Measurements from ENCODE around the gene APBB2. TPM values are rescaled to one million over a fixed set of nuclear protein-coding genes. Genes with fewer than 3 reads are reported as not detected.

APBB2 gene
- total and polyA plus RNA-seq, 10 of the 15 experiments (the other 5 are each of a cell fraction or from before 2014, with no cell fraction given): 2.7 to 24.6 (median 19.0) TPM

DNA sequence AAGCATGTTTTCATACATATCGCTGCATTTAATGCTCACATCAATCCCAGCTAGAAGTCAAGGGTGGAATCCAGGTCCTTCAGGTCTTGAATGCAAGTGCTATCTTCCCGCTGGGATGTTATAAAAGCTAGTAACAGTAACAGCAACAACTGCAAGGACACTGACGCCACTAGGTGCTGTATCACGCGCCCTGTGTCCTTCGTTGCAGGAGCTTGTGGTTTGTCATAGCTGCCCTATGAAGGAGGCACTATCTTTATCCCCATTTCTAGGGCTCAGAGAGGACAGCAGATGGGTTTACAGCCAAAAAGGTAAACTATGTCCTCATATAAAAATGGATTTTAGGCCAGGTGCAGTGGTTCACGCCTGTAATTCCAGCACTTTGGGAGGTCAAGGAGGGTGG, 261.7 kb downstream of the APBB2 start:
- 89% methylated on average over 7 of the region's 7 CpGs for WGBS (ENCODE audit: insufficient coverage, insufficient replicate concordance, low lambda C conversion rate, missing lambda C conversion rate)
- Histone ChIP-seq H3K4me1 (ENCODE audit: control insufficient read depth, insufficient read depth, low read length) (peaks cover 5% of the 10 kb centered on the region), H3K4me3 (no peak overlapping the region), H3K27ac (ENCODE audit: control insufficient read depth, insufficient read depth) (no peak overlapping the region), H2AFZ (ENCODE audit: control insufficient read depth, low read depth, low read length) (no peak overlapping the region), H4K20me1 (ENCODE audit: control insufficient read depth, insufficient read depth) (no peaks in the 10 kb centered on the region), H3K36me3 (ENCODE audit: control insufficient read depth in 2 of 2, insufficient read depth in 2 of 2, low read length in 1 of 2) (no peaks in the 10 kb centered on the region; a peak in 1 of 4 replicates), H3K9me3 (replicated peaks; ENCODE audit: control insufficient read depth, insufficient read depth, low read length) (no peaks in the 10 kb centered on the region), H3K9ac (ENCODE audit: control insufficient read depth, insufficient read depth, low read length) (no peak overlapping the region), H3K27me3 (replicated peaks in 1 of 2; ENCODE audit: control insufficient read depth in 2 of 2, insufficient read depth in 2 of 2, low read length in 1 of 2) (no peaks in the 10 kb centered on the region), H3K4me2 (ENCODE audit: control insufficient read depth, insufficient read depth) (no peak overlapping the region), H3K79me2 (ENCODE audit: control insufficient read depth, insufficient read depth, low read length) (no peaks in the 10 kb centered on the region)
- intact Hi-C loops (cut with micrococcal nuclease; ENCODE audit: unreplicated experiment): no loop called here
- no peak for ATAC-seq
- no peak for FAIRE-seq
- CTCF ChIA-PET: interaction anchor here (0.8 to 1.3 kb wide), 2 partner anchors 23 to 247 kb away, joined by 3 read pairs; no protein-coding TSS in a partner anchor
- RAD21 ChIA-PET (ENCODE audit: unreplicated experiment): no interaction called here
- BruUV-seq (replicated peaks): no TSS peak
- TF ChIP-seq SPI1 (IDR thresholded peaks at IDR 0.05; ENCODE audit: borderline replicate concordance, insufficient read depth, low read depth, low read length): no peak
- no peak for TF ChIP-seq EP300 (IDR thresholded peaks at IDR 0.05; ENCODE audit: borderline replicate concordance in 1 of 2, control insufficient read depth in 1 of 2, low read depth in 2 of 2, low read length in 2 of 2)
- no peak for TF ChIP-seq ZBED1 (IDR thresholded peaks at IDR 0.05; ENCODE audit: borderline replicate concordance)
- TF ChIP-seq NFIC (IDR thresholded peaks at IDR 0.05; ENCODE audit: low read depth, low read length): no peak
- TF ChIP-seq TCF3 (IDR thresholded peaks at IDR 0.05; ENCODE audit: borderline replicate concordance, insufficient read depth, low read depth, low read length): no peak
- no peak for TF ChIP-seq SREBF2 (IDR thresholded peaks at IDR 0.05; ENCODE audit: low read length)
- TF ChIP-seq ZZZ3 (IDR thresholded peaks at IDR 0.05; ENCODE audit: control insufficient read depth, insufficient read length, low read depth): no peak
- TF ChIP-seq LARP7 (IDR thresholded peaks at IDR 0.05): no peak
- TF ChIP-seq, protein P1, sequence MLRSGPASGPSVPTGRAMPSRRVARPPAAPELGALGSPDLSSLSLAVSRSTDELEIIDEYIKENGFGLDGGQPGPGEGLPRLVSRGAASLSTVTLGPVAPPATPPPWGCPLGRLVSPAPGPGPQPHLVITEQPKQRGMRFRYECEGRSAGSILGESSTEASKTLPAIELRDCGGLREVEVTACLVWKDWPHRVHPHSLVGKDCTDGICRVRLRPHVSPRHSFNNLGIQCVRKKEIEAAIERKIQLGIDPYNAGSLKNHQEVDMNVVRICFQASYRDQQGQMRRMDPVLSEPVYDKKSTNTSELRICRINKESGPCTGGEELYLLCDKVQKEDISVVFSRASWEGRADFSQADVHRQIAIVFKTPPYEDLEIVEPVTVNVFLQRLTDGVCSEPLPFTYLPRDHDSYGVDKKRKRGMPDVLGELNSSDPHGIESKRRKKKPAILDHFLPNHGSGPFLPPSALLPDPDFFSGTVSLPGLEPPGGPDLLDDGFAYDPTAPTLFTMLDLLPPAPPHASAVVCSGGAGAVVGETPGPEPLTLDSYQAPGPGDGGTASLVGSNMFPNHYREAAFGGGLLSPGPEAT (IDR thresholded peaks at IDR 0.05; ENCODE audit: low read depth): no peak
- TF ChIP-seq, protein P2, sequence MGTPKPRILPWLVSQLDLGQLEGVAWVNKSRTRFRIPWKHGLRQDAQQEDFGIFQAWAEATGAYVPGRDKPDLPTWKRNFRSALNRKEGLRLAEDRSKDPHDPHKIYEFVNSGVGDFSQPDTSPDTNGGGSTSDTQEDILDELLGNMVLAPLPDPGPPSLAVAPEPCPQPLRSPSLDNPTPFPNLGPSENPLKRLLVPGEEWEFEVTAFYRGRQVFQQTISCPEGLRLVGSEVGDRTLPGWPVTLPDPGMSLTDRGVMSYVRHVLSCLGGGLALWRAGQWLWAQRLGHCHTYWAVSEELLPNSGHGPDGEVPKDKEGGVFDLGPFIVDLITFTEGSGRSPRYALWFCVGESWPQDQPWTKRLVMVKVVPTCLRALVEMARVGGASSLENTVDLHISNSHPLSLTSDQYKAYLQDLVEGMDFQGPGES (IDR thresholded peaks at IDR 0.05): no peak
- in situ Hi-C loops (cut with MboI): no loop called here
- SMC1A ChIA-PET (ENCODE audit: uncharacterized antibody, unreplicated experiment): interaction anchor here (1.4 kb wide), 1 partner anchor 32 kb away, joined by 5 read pairs; no protein-coding TSS in a partner anchor
- DNase-seq (ENCODE audit: low read depth, low spot score): no peak
- POLR2A ChIA-PET: interaction anchor here (0.6 kb wide), 1 partner anchor 107 kb away, joined by 5 read pairs; no protein-coding TSS in a partner anchor
